Karpas-422 (cell line): ENCODE measurements around the gene PAPOLB. TPM values are rescaled to one million over a fixed set of nuclear protein-coding genes. Genes with fewer than 3 reads are reported as not detected.

Source experiments
- DNase-seq: peaks from one replicate; pipeline ENCODE4 v3.0.0-alpha.2; 2015
- H2AFZ ChIP-seq: fragments of 200-600 bp; sonication (generic); 2 replicates; pipeline ENCODE4 v1.6.1; 2014; ENCODE audit warnings: antibody characterized with exemption, low read length, mixed read lengths
- H3K27ac ChIP-seq: fragments of 200-600 bp; sonication (generic); 2 replicates; pipeline ENCODE4 v1.5.1; 2014; ENCODE audit warnings: mild to moderate bottlenecking, low read length, moderate library complexity
- H3K27me3 ChIP-seq: fragments of 200-600 bp; sonication (generic); 2 replicates; pipeline ENCODE4 v1.6.1; 2014; ENCODE audit warnings: low read length, mixed read lengths
- H3K36me3 ChIP-seq: fragments of 200-600 bp; sonication (generic); 2 replicates; pipeline ENCODE4 v1.6.1; 2014; ENCODE audit warnings: low read length, mixed read lengths; ENCODE audit not compliant: insufficient read depth
- H3K4me1 ChIP-seq: fragments of 200-600 bp; sonication (generic); 2 replicates; pipeline ENCODE4 v1.6.1; 2014; ENCODE audit warnings: mild to moderate bottlenecking, low read length, mixed read lengths
- H3K4me2 ChIP-seq: fragments of 200-600 bp; sonication (generic); 2 replicates; pipeline ENCODE4 v1.6.1; 2014; ENCODE audit warnings: low read length, low read depth, mild to moderate bottlenecking; ENCODE audit not compliant: poor library complexity, severe bottlenecking
- H3K4me3 ChIP-seq: fragments of 200-600 bp; sonication (generic); 2 replicates; pipeline ENCODE4 v1.5.1; 2014; ENCODE audit warnings: mild to moderate bottlenecking, antibody characterized with exemption, low read length, mixed read lengths
- H3K79me2 ChIP-seq: fragments of 200-600 bp; sonication (generic); 2 replicates; pipeline ENCODE4 v1.6.1; 2014; ENCODE audit warnings: mild to moderate bottlenecking, low read length, mixed read lengths
- H3K9ac ChIP-seq: fragments of 200-600 bp; sonication (generic); 2 replicates; pipeline ENCODE4 v1.6.0; 2014; ENCODE audit warnings: low read length
- H3K9me2 ChIP-seq: fragments of 200-600 bp; sonication (generic), shearing (Covaris generic); replicated peaks from 2 replicates; pipeline ENCODE4 v1.6.0; 2014; ENCODE audit warnings: mild to moderate bottlenecking, low read length, moderate library complexity; ENCODE audit not compliant: insufficient read depth
- H3K9me3 ChIP-seq: fragments of 300-700, 200-600 bp; sonication (generic); 2 replicates; pipeline ENCODE4 v1.6.1; 2014; ENCODE audit warnings: low read length, mixed read lengths
- H4K20me1 ChIP-seq: fragments of 200-600 bp; sonication (generic); 2 replicates; pipeline ENCODE4 v1.6.1; 2014; ENCODE audit warnings: mild to moderate bottlenecking, antibody characterized with exemption, low read length, low read depth; ENCODE audit not compliant: insufficient read depth
- total RNA-seq: library from RNA; depleted of rRNA; stranded (reverse); fragments of >200 nt; shearing (Covaris generic); gene quantifications from 2 replicates; pipeline ENCODE4 v1.2.3, GENCODE V29; 2014; ENCODE audit warnings: low replicate concordance

PAPOLB gene
- total RNA-seq, 1 experiment from 2014 or later = not detected

- H2AFZ ChIP-seq = no peak overlapping the region
- no peaks in the 10 kb centered on the region for H3K9me2 ChIP-seq
- H3K79me2 ChIP-seq = no peaks in the 10 kb centered on the region
- no peak for DNase-seq
- H3K4me1 ChIP-seq = no peaks in the 10 kb centered on the region
- H3K27me3 ChIP-seq = no peaks in the 10 kb centered on the region
- H3K4me2 ChIP-seq = no peak overlapping the region
- no peaks in the 10 kb centered on the region for H3K36me3 ChIP-seq
- H3K27ac ChIP-seq = no peak overlapping the region
- H4K20me1 ChIP-seq = no peaks in the 10 kb centered on the region
- H3K4me3 ChIP-seq = no peak overlapping the region
- no peaks in the 10 kb centered on the region for H3K9me3 ChIP-seq
- H3K9ac ChIP-seq = no peak overlapping the region
Observed at GRCh38 chr7:4819560-4820404, 42.0 kb downstream of the PAPOLB start.

DNA sequence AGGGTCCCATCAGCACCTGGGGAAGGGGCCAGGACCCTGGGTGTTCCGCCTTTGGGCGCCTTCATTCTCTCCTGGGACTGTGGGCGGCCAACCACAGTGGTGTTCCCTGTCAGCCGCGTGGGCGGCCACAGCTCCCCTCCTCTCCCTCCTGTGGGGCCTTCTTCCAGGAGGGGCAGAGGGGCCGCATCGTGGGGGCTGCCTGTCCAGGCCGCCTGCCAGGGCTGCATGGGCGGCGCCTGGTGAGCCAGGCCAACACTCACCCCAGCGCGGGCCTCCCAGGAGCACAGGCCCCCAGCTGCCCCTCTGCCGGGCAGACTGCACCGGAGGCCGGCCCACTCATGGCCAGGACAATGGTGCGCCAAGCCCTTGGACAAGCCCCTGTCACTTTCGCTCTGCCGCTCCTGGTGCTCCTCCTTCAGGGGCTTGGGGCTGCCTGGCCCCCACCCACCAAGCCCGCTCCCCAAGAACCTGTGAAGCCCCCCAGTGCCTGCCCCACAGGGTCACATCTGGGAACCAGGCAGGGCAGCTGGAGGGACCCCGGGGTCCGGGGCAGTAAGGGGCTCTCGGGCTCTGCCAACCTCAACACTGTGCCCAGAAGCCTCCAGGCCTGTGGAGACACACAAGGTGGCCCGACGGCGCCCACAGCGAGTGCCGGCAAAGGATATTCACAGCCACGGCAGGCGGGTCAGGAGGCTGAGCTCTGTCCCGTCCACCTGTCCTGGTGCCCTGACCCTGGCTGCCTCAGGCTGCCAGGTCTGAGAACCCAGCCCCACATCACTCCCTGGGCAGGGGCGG is 43.6 kb downstream of the PAPOLB start:
- Histone ChIP-seq H2AFZ (no peak overlapping the region), H3K4me2 (no peak overlapping the region), H3K4me1 (no peaks in the 10 kb centered on the region), H4K20me1 (no peaks in the 10 kb centered on the region), H3K9ac (no peak overlapping the region), H3K36me3 (no peaks in the 10 kb centered on the region), H3K9me2 (no peaks in the 10 kb centered on the region), H3K27me3 (no peaks in the 10 kb centered on the region), H3K27ac (no peak overlapping the region), H3K9me3 (no peaks in the 10 kb centered on the region), H3K79me2 (no peaks in the 10 kb centered on the region), H3K4me3 (no peak overlapping the region)
- no peak for DNase-seq

DNA sequence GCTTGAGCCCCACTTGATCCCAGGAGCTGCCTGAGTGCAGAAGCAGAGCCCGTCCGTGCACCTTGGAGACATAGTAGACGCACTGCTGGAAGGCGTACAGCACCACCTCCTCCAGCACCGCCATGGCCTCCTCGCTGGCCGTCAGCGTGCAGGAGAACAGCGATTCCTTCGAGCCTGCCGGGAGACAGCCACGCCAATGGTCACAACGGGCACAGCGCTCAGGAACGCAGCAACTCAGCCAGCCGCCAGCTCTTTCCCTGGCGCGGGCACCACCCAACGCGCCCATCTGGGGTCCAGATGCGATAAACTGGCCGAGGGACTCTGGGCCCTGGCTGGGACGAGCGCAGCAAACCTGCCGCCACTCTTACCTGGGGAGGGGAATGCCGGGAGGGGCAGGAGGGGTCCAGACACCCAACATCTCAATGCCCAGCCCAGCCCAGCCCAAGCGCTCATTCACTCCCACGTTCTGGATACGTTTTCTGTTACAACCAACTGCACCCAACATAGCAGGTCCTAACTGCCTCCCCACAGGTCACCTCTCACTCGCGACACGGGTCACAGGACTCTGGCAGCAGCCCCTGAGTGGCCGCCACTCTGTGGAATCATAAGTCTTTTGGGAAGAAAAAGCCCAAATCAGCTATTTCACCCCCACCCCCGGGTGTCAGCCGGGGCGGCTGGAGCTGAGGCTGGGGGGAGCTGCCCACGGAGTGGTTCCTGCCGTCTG is 44.5 kb downstream of the PAPOLB start:
- no peaks in the 10 kb centered on the region for H3K9me3 ChIP-seq
- H3K4me3 ChIP-seq = no peak overlapping the region
- DNase-seq = no peak
- no peaks in the 10 kb centered on the region for H4K20me1 ChIP-seq
- H3K9ac ChIP-seq = no peak overlapping the region
- H3K9me2 ChIP-seq = no peaks in the 10 kb centered on the region
- no peaks in the 10 kb centered on the region for H3K36me3 ChIP-seq
- no peak overlapping the region for H3K4me2 ChIP-seq
- no peaks in the 10 kb centered on the region for H3K27me3 ChIP-seq
- H3K79me2 ChIP-seq = no peaks in the 10 kb centered on the region
- no peaks in the 10 kb centered on the region for H3K4me1 ChIP-seq
- H2AFZ ChIP-seq = no peak overlapping the region
- H3K27ac ChIP-seq = no peak overlapping the region

DNA sequence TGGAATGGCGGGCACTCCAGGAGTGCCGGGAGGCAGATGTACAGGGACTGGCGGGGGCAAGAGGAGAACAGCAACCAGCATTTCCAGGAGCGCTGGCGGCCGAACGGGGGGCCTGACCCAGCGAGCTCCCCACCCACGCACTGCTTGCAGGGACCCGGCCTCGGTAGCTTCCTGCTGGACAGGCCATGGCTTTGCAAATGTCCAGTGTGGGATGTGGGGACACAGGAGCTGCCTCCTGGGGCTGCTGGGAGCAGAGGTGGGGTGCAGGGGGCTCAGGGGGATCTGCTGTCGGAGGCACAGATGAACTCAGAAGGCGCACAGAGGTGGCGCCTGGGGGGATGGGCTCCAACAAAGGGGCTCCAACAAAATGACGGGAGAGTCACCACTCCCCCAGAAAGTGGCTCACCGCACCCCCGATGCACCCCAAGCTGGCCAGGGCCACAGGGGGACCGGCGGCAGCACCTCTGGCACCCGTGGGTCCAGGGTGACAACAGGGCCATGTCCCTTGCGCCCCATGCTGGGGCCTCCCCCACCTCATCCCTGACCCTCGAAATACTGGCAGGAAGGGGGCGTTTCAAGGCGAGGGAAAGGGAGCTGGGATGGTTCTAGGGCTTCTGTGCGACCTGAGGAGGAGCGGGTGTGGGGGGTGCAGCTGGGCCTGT is 45.3 kb downstream of the PAPOLB start:
- H3K79me2 ChIP-seq = no peaks in the 10 kb centered on the region
- H3K4me3 ChIP-seq = no peak overlapping the region
- no peaks in the 10 kb centered on the region for H3K36me3 ChIP-seq
- no peak overlapping the region for H3K9ac ChIP-seq
- H3K4me2 ChIP-seq = no peak overlapping the region
- DNase-seq = no peak
- no peaks in the 10 kb centered on the region for H3K27me3 ChIP-seq
- H3K9me3 ChIP-seq = no peaks in the 10 kb centered on the region
- H3K27ac ChIP-seq = no peak overlapping the region
- no peaks in the 10 kb centered on the region for H3K4me1 ChIP-seq
- H2AFZ ChIP-seq = no peak overlapping the region
- no peaks in the 10 kb centered on the region for H3K9me2 ChIP-seq
- no peaks in the 10 kb centered on the region for H4K20me1 ChIP-seq

DNA sequence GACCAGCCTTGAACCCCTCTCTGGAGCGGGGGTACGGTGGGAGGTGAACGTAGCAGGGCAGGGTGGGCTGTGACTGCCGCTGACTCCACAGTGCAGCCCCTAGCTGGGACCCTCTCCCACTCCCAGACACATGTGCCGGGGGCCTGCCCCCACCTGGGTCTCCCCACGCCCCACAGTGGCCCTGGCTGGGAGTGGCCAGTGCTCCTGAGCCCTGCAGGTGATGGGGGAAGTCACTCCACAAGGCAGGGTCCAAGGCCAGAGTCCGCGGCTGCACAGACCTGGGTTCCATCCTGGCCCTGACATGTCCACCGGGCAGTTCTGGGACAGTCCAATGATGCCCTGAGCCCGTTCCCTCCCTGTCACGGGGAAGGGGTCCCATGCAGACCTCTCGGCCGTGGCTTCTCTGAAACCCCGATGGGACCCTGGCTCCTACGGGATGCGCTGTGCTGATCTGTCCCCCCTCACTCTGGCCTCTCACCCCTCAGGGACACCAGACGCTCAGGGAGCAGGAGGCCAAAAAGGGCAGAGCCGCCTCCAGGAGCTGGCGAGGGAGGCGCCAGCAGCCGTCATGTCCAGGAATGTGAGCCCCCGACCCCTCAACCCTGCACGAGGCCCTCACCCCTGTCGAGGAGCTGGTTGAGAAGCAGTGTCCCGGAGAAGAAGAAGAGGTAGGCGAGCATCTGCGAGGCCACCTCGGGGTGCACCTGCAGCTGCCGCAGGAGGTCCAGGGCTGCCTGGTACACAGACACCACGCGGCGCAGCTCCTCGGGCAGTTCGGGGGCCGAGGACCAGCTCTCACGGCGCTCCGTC is 46.0 kb downstream of the PAPOLB start:
- Histone ChIP-seq H3K79me2 (no peaks in the 10 kb centered on the region), H3K4me3 (no peak overlapping the region), H3K9me2 (no peaks in the 10 kb centered on the region), H3K9ac (no peak overlapping the region), H3K27ac (no peak overlapping the region), H3K4me2 (no peak overlapping the region), H3K4me1 (no peaks in the 10 kb centered on the region), H3K9me3 (no peaks in the 10 kb centered on the region), H4K20me1 (no peaks in the 10 kb centered on the region), H2AFZ (no peak overlapping the region), H3K27me3 (no peaks in the 10 kb centered on the region), H3K36me3 (no peaks in the 10 kb centered on the region)
- no peak for DNase-seq

DNA sequence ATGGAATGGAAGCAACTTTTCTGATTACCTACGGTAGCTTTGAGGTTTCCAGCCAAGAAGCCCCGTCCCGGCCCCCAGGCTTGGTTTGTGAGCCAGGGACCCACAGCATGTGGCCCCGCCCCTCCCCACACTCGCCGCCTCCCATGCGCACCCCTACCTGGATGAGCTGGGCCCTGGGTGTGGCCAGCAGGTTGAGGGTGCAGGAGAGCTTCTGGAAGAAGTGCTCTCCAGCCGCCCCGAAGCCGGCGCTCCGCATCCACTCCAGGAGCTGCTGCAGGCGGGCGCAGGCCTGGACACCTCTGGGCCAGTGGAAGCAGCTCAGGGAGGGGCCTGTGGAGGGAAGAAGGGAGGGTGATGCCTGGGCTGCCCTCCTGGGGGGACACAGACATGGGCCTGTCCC is 46.7 kb downstream of the PAPOLB start:
- H3K9ac ChIP-seq = no peak overlapping the region

DNA sequence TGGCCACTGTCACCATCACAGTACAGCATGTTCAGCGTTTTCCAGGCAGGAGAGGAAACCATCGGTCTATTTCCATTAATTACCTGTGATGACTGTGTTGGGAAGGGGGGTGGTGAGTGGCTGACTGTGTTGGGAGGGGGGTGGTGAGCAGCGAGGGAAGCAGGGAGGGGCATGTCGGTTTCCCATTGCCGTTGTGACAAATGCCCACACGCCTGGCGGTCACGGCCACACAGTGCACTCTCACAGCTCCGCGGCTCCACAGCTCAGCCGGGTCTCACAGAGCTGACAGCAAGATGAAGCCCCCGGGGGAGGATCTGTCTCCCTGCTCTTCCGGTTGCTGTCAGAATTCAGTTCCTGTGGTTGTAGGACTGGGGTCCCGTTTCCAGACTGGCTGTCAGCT is 47.4 kb downstream of the PAPOLB start:
- no peak overlapping the region for H3K4me3 ChIP-seq
- no peaks in the 10 kb centered on the region for H3K9me2 ChIP-seq
- H3K9ac ChIP-seq = no peak overlapping the region
- no peaks in the 10 kb centered on the region for H3K4me1 ChIP-seq
- H3K27me3 ChIP-seq = no peaks in the 10 kb centered on the region
- no peaks in the 10 kb centered on the region for H4K20me1 ChIP-seq
- DNase-seq = no peak
- no peak overlapping the region for H3K4me2 ChIP-seq
- no peaks in the 10 kb centered on the region for H3K36me3 ChIP-seq
- no peak overlapping the region for H3K27ac ChIP-seq
- H2AFZ ChIP-seq = no peak overlapping the region
- H3K79me2 ChIP-seq = no peaks in the 10 kb centered on the region
- no peaks in the 10 kb centered on the region for H3K9me3 ChIP-seq

More for the DNA sequence above, 46.7 kb downstream of the PAPOLB start:
- Histone ChIP-seq H3K27me3 (no peaks in the 10 kb centered on the region), H3K9me3 (no peaks in the 10 kb centered on the region), H3K36me3 (no peaks in the 10 kb centered on the region), H2AFZ (no peak overlapping the region), H3K4me3 (no peak overlapping the region), H3K79me2 (no peaks in the 10 kb centered on the region), H3K27ac (no peak overlapping the region), H4K20me1 (no peaks in the 10 kb centered on the region), H3K9me2 (no peaks in the 10 kb centered on the region), H3K4me2 (no peak overlapping the region), H3K4me1 (no peaks in the 10 kb centered on the region)
- DNase-seq = no peak
